Lower lobe of right lung (tissue), 2 donors: ENCODE data around the gene SRGAP3. TPM values are rescaled to one million over a fixed set of nuclear protein-coding genes. Genes with fewer than 3 reads are reported as not detected.

Source experiments
- ATAC-seq, 2 donors: fragments of 200-7000 bp; cut with Tn5 transposase; one replicate each; pipeline ENCODE4 v1.9.1; 2020 to 2022; ENCODE audit warnings: mild to moderate bottlenecking in 2 of 2, moderate library complexity in 2 of 2
- DNase-seq: peaks from one replicate; pipeline ENCODE4 v3.0.0-alpha.2; 2020
- H3K27ac ChIP-seq: fragments of 200-600 bp; one replicate; pipeline ENCODE4 v1.8.0; 2022
- H3K27me3 ChIP-seq: fragments of 200-600 bp; one replicate; pipeline ENCODE4 v1.8.0; 2022; ENCODE audit warnings: low read depth
- H3K36me3 ChIP-seq: fragments of 200-600 bp; one replicate; pipeline ENCODE4 v1.8.0; 2022; ENCODE audit warnings: mild to moderate bottlenecking
- H3K4me1 ChIP-seq: fragments of 200-600 bp; one replicate; pipeline ENCODE4 v1.8.0; 2022
- H3K4me3 ChIP-seq: fragments of 200-600 bp; one replicate; pipeline ENCODE4 v1.8.0; 2022; ENCODE audit warnings: mild to moderate bottlenecking
- H3K9me3 ChIP-seq: fragments of 200-600 bp; one replicate; pipeline ENCODE4 v1.8.0; 2022
- CTCF ChIP-seq: fragments of 200-600 bp; IDR thresholded peaks from one replicate; pipeline ENCODE4 v1.8.0; 2022; ENCODE audit warnings: antibody characterized with exemption, mild to moderate bottlenecking
- intact Hi-C: fragments of 100-400 bp; cut with DNase I; formaldehyde crosslinking; loops from one replicate; pipeline ENCODE4 v1.11.0; 2022
- total RNA-seq: library from RNA; stranded (reverse); fragmentation: NEBNext Ultra II Directional; extraction: Animal tissue kit (Norgen Biotek cat#: 25700); gene quantifications from one replicate; pipeline ENCODE4 v1.2.1, GENCODE V29; 2021
- donor health status: DM: no; HTN: yes; CAD: no; lungs with severe emphysema.

SRGAP3 gene
- total RNA-seq, 1 donor from 2014 or later = 7.8 TPM

GRCh38 chr3:9081184-9081818, 168.1 kb downstream of the SRGAP3 start:
- no peak overlapping the region for H3K27ac ChIP-seq
- H3K9me3 ChIP-seq = no peaks in the 10 kb centered on the region
- no peak overlapping the region for H3K4me3 ChIP-seq
- H3K27me3 ChIP-seq = no peaks in the 10 kb centered on the region
- intact Hi-C loops = no loop called here
- ATAC-seq (no peak), DNase-seq (no peak)
- H3K36me3 ChIP-seq = no peaks in the 10 kb centered on the region
- H3K4me1 ChIP-seq = no peaks in the 10 kb centered on the region
- TF ChIP-seq CTCF = no peak

GRCh38 chr3:9080163-9080562, 169.3 kb downstream of the SRGAP3 start:
- no peak for TF ChIP-seq CTCF
- DNase-seq = no peak
- Histone ChIP-seq H3K36me3 (no peaks in the 10 kb centered on the region), H3K9me3 (no peaks in the 10 kb centered on the region), H3K4me3 (no peak overlapping the region), H3K27ac (no peak overlapping the region), H3K27me3 (no peaks in the 10 kb centered on the region), H3K4me1 (no peaks in the 10 kb centered on the region)
- no peak for ATAC-seq
- intact Hi-C loops = no loop called here

DNA sequence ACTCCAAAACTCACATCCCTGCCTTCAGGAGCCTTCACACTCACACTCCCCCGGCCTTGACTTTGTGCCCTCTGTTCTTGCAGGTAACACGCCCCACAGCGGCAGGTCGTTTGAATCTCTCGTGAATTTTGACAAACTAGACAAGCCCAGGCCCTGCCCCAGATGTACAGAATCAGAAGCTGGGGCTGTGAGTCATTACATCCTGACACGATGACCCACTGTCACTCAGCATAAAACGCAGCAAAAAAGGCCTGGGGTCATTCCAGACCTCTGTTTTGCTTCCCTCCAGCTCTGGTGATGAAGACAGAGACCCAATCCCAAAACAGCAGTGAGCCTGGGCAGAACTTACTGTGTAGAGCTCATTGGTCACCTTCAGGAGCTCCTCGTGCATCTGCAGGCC, 169.8 kb downstream of the SRGAP3 start:
- ATAC-seq (no peak), DNase-seq (no peak)
- intact Hi-C loops = no loop called here
- Histone ChIP-seq H3K9me3 (no peaks in the 10 kb centered on the region), H3K27me3 (no peaks in the 10 kb centered on the region), H3K36me3 (no peaks in the 10 kb centered on the region), H3K4me1 (no peaks in the 10 kb centered on the region), H3K27ac (no peak overlapping the region), H3K4me3 (no peak overlapping the region)
- no peak for TF ChIP-seq CTCF

DNA sequence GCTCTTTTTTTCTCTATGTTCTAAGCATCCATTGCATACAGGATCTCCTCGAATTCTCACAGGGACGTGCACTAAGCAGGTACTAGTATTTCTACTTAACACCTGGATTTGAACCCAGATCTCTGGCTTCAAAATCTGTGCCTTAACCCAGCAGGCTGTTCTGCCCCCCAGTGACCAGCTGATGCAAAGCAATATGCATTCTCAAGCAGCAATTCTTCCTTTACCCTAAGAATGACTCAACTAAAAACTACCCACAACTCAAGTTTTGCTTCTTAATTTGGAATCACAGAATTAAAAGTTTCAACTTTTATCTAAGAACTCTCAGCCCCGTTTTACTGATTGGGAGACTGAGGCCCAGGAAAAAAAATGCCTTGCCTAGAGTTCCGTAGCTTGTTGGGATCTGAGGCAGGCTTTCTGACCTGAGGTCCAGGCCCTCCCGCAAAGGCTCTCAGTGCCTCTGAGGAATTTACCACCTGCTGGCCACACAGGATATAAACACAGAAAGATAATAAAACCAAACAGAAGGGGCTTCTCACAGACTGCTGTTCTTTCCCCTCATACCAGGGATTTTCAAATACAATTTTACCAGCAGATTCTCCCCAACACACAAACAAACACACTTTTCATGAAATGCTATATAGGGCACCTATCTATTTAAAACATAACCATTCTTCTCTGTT, 170.7 kb downstream of the SRGAP3 start:
- intact Hi-C loops = no loop called here
- Histone ChIP-seq H3K9me3 (no peaks in the 10 kb centered on the region), H3K36me3 (no peaks in the 10 kb centered on the region), H3K4me1 (no peaks in the 10 kb centered on the region), H3K27ac (no peak overlapping the region), H3K4me3 (no peak overlapping the region), H3K27me3 (no peaks in the 10 kb centered on the region)
- no peak for TF ChIP-seq CTCF
- ATAC-seq (no peak), DNase-seq (no peak)

GRCh38 chr3:9077029-9077428, 172.4 kb downstream of the SRGAP3 start:
- intact Hi-C loops = no loop called here
- no peak for TF ChIP-seq CTCF
- DNase-seq (no peak), ATAC-seq (no peak)
- no peaks in the 10 kb centered on the region for H3K27me3 ChIP-seq
- H3K9me3 ChIP-seq = no peaks in the 10 kb centered on the region
- no peak overlapping the region for H3K4me3 ChIP-seq
- H3K36me3 ChIP-seq = no peaks in the 10 kb centered on the region
- H3K4me1 ChIP-seq = no peaks in the 10 kb centered on the region
- no peak overlapping the region for H3K27ac ChIP-seq
